Brain microvascular endothelial cell (primary cell): ENCODE measurements around the gene ARFGAP2.

Source experiments
- DNase-seq: peaks from one replicate; pipeline ENCODE4 v3.0.0-alpha.2; 2020
- H3K27ac ChIP-seq: fragments of 250-450 bp; sonication (Bioruptor Pico); 2 replicates; pipeline ENCODE4 v1.5.1; 2020; ENCODE audit warnings: mild to moderate bottlenecking, moderate library complexity
- H3K27me3 ChIP-seq: fragments of 250-450 bp; sonication (Bioruptor Pico); replicated peaks from 2 replicates; pipeline ENCODE4 v1.5.1; 2020; ENCODE audit warnings: mild to moderate bottlenecking
- H3K36me3 ChIP-seq: fragments of 250-450 bp; sonication (Bioruptor Pico); replicated peaks from 2 replicates; pipeline ENCODE4 v1.5.1; 2020; ENCODE audit warnings: mild to moderate bottlenecking
- H3K4me3 ChIP-seq: 2 replicates; pipeline ENCODE4 v1.5.1; 2011; ENCODE audit warnings: low read depth, mild to moderate bottlenecking, control low read depth, low read length, moderate library complexity
- in situ Hi-C: cut with HindIII; loops from 2 replicates; pipeline ENCODE4 v1.10.0; 2017; ENCODE audit warnings: low sequenced_read_pairs, low pct_ligation_motif_present
- TF ChIP-seq, protein P1 (sequence below): IDR thresholded peaks from 2 replicates; pipeline ENCODE4 v1.5.1; 2011; ENCODE audit warnings: low read depth, mild to moderate bottlenecking, moderate library complexity, low read length, control low read depth, inconsistent platforms; ENCODE audit errors: missing control alignments

ARFGAP2 gene

DNA sequence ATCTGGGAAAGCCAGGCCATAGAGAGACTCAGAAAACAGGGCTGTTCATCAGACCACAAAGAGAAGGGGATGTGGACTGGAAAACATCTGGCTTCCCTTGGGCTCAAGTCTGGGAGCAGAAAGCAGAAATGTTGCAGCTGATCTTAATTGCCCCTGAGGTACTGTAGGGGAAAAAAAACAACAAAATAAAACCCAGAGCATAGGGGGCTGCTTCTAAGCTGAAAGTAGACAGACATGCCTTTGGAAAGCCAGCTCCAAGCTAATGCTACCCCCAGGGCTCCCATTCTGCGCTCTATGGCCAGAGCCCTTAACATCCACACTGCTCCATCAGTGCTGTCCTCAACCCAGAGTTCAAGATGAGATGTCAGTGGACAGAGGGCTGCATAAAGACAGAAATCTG lies 11.6 kb upstream of the ARFGAP2 start:
- Histone ChIP-seq H3K27me3 (no peaks in the 10 kb centered on the region), H3K4me3 (no peak overlapping the region), H3K36me3 (no peaks in the 10 kb centered on the region), H3K27ac (no peak overlapping the region)
- in situ Hi-C loops: no loop called here
- TF ChIP-seq, protein P1, sequence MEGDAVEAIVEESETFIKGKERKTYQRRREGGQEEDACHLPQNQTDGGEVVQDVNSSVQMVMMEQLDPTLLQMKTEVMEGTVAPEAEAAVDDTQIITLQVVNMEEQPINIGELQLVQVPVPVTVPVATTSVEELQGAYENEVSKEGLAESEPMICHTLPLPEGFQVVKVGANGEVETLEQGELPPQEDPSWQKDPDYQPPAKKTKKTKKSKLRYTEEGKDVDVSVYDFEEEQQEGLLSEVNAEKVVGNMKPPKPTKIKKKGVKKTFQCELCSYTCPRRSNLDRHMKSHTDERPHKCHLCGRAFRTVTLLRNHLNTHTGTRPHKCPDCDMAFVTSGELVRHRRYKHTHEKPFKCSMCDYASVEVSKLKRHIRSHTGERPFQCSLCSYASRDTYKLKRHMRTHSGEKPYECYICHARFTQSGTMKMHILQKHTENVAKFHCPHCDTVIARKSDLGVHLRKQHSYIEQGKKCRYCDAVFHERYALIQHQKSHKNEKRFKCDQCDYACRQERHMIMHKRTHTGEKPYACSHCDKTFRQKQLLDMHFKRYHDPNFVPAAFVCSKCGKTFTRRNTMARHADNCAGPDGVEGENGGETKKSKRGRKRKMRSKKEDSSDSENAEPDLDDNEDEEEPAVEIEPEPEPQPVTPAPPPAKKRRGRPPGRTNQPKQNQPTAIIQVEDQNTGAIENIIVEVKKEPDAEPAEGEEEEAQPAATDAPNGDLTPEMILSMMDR: no peak
- DNase-seq: no peak

DNA sequence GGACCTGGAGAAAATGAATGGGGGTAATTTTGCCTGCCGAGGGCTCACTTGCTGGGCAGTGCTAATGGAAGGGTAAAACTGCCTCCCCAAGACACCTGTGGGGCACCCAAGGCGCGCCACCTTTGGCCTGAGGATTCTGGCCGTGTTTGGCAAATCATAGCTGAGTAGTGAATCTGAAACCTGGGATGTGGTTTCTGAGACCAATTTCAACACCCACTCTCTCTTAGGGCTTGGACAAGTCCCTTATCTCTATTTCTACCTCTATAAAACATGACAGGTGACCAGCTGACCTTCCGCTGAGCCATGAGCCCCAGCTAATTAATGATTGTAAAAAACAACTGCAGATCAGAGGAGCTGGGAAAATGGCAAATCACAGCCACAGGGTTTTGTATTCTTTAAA lies 11.0 kb upstream of the ARFGAP2 start:
- Histone ChIP-seq H3K27me3 (no peaks in the 10 kb centered on the region), H3K36me3 (no peaks in the 10 kb centered on the region), H3K27ac (no peak overlapping the region), H3K4me3 (peak overlapping the region; percentile 68)
- in situ Hi-C loops: no loop called here
- DNase-seq: no peak
- TF ChIP-seq, protein P1: no peak

DNA sequence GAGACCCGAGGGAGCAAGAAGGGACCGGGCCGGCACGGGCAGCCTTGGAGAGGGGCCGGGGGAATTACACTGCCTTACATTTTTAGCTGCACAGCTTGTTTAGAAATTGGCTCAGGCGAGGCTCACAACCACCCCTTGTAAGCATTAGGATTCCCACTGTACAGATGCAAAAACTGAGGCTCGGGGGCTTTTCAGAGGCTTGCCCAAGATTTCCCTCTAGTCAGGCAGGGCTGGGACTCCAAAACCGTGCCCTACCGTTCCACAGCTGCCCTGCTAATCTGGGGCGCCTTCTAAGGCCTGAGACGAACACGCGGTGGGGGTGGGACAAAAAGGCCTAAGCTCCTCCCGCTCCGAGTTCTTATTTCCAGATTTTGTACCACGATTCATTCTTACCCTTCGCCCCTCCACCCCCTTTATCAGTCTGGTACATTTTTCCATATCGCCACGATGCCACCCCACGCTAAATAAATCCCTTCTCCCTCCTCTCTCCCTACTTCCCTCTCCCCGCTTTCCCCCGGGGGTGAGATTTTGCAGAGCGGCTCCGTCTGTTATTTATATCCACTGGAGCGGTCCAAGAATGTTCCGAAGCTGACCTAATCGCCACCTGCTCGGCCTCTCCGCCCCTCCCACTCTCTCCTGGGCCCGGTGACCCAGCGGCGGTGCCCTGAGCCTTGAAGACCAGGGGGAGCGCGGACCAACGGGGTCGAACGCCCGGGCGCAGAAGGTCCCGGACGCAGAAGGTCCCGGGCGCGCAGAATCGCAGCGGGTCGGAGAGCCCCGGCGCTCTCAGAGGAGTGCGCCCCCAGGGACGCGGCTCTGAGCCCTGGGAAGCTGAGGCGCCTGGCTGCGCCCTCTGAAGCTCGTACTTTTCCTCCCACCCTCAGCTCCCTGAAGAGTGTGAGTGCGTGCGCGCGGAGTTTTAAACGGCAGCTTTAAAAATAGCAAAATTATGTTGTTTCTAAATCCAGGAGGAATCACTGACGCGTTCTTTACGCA lies 10.3 kb upstream of the ARFGAP2 start:
- Histone ChIP-seq H3K27ac (no peak overlapping the region), H3K27me3 (no peaks in the 10 kb centered on the region), H3K4me3 (peak overlapping the region; percentile 68), H3K36me3 (no peaks in the 10 kb centered on the region)
- peak; percentile 36 for DNase-seq
- TF ChIP-seq, protein P1: no peak
- in situ Hi-C loops: no loop called here

DNA sequence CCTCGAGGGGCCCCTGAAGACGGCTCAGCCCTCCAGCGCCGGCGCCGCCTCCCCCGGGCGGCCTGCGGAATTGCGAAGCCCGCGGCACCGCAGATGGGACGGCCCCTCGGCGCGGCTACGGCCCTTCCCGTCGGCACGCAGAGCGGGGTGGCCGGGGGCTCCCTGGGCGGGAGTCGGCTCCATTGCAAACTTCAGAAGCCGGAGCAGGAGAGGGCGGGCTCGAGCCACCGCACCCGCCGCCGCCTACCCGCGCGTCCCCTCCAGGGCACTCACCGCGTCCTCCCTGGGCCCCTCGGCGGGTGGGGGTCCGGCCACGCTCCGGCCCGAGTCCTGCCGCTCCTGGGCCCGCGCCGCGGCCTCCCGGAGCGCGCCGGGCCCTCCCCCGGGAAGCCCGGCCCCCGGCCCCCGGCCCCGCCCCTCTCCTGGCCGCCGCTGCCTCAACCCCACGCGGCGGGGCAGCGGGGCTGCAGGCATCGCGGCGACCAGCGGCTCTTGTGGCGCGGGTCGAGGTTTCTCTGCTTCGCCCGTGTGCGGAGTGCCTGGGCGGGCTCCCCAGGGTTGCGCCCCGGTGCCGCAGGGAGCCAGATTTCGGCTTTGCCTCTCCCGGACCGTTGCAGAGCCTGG lies 9.5 kb upstream of the ARFGAP2 start, which contains the start of gene PACSIN3:
TSS of gene PACSIN3 (minus strand) at position 359 of the 624 bp plus-strand sequence. CDS start 3,707 bp downstream, outside the sequence.
- no peaks in the 10 kb centered on the region for H3K27me3 ChIP-seq
- peak within 1 kb of the TSS; percentile 32 for H3K27ac ChIP-seq
- no peaks in the 10 kb centered on the region for H3K36me3 ChIP-seq
- DNase-seq: peak; percentile 15
- H3K4me3 ChIP-seq: peak within 1 kb of the TSS; percentile 68
- in situ Hi-C loops: no loop called here
- TF ChIP-seq, protein P1: no peak

DNA sequence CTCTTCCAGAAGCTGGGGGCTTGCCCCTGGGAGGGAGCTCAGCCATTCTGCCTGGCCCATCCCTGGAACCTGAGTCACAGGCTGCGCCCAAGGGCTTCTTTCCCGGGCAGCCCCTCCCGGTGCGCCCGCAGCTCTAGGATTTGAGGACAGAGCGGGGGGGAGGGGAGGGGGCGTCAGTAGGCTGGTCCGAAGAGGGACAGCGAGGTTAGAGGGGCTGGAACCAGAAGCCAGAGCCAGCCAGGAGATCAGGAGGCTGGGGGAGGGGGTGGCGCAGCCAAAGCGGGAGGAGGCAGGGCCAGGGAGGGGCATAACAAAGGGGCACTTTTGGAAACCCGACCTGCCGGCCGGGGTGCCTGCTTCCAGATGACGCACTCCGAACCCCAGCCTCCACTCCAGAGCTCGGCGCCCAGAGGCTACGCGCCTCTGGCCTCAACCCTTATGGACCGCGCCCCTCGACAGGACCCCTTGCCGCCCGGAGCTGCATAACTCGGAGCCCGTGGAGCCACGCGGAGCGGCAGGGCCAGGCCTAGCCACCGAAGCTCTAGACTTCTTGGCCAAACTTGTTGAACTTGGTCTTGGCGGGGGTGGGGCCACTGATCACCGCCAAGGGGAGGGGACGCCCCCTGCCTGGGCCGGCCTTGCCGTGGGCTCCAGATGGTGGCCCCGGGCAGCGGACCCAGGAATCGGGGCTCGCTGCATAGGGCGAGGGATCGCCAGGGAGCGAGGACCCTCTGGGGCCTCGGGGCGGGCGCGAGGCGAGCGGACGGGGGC lies 8.8 kb upstream of the ARFGAP2 start:
- TF ChIP-seq, protein P1: no peak
- Histone ChIP-seq H3K36me3 (no peaks in the 10 kb centered on the region), H3K27ac (peak overlapping the region; percentile 32), H3K27me3 (no peaks in the 10 kb centered on the region), H3K4me3 (peak overlapping the region; percentile 68)
- peak; percentile 11 for DNase-seq
- in situ Hi-C loops: no loop called here
